LHCN-M2 (cell line): ENCODE data around the gene KIF26A. TPM values are rescaled to one million over a fixed set of nuclear protein-coding genes. Genes with fewer than 3 reads are reported as not detected.

Experiments used
- total RNA-seq: library from RNA; depleted of rRNA; stranded (reverse); fragments of >200 nt; gene quantifications from 2 replicates; pipeline ENCODE4 v1.2.3, GENCODE V29; 2014; rRNA removed

KIF26A gene
- total RNA-seq, 1 experiment from 2014 or later: not detected

Other genes starting within 250 kb of the KIF26A start
- 3.3 and 3.5 TPM in 2 replicates for gene TDRD9, start 210.1 kb upstream of the KIF26A start, total RNA-seq
- gene RD3L, start 196.1 kb upstream of the KIF26A start, total RNA-seq: not detected in 2 replicates
- 0.19 and 0.34 TPM in 2 replicates for gene ASPG, start 52.9 kb upstream of the KIF26A start, total RNA-seq